ENCODE measurements around the gene TARS2.

DNA sequence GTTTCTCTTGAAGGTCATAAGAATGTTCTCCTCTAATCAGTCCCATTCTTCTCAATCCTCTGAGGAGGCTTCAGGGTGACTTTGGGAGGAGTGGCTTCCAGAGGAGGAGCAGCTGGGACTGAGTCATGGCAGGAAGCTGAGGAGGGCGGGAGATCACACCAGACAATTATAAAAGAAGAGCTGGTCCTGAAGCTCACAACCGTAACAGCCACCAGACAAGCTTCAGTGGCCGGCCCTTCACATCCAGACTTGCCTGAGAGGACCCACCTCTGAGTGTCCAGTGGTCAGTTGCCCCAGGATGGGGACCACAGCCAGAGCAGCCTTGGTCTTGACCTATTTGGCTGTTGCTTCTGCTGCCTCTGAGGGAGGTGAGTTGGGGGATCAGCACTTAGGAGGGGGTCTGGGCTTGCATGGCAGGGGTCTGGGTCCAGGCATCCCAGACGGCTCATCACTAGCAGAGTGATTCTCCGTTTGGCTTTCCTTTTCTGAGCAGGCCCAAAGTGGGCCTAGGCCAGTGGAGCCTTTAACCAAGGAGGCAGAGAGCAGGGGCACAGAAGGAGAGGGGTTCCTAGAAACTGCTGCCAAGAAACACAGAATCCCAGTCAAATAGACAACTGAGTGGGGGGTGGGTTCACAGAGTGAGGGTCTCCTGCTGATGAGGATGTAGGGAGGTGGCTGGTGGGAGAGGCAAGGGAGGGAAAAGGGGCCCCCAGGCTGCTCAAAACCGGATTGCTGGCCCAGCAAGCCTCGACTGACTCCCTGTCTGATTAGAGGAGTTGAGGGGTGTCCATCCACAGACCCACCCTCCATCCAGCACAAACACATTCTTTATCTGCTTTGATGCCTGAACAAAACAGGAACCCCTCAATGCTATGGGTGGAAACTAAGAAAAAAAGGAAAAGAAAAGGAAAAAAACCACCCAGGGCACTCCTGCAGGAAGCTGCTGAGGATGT, 21.0 kb downstream of the TARS2 start, which contains the start of gene ECM1:
- TF ChIP-seq CTCF (IDR thresholded peaks at IDR 0.05; ENCODE audit: poor library complexity) (no peak), EZH2 (IDR thresholded peaks at IDR 0.05; ENCODE audit: borderline replicate concordance) (no peak)
